GM18868 (cell line): ENCODE results near the gene ZNF630.
"Not testable (repeated sequence)": the region's sequence is repeated elsewhere in the genome, so short reads cannot be mapped to it uniquely, and the experiment has no call there.

Experiments used
- ATAC-seq: cut with Tn5 transposase; IDR thresholded peaks from one replicate; pipeline ENCODE4 v1.9.1; 2021; ENCODE audit warnings: mild to moderate bottlenecking, moderate library complexity; ENCODE audit not compliant: unreplicated experiment

ZNF630 gene

GRCh38 chrX:48030641-48031173 lies 40.7 kb downstream of the ZNF630 start:
- ATAC-seq, result not testable (repeated sequence)

GRCh38 chrX:48030237-48030636 lies 41.2 kb downstream of the ZNF630 start:
- ATAC-seq, result no peak

GRCh38 chrX:48028091-48028490 lies 43.3 kb downstream of the ZNF630 start:
- ATAC-seq, result no peak

GRCh38 chrX:48027545-48027944 lies 43.9 kb downstream of the ZNF630 start:
- ATAC-seq, result not testable (repeated sequence)

- peak; percentile 38 for ATAC-seq
Observed at GRCh38 chrX:48025561-48025960, 45.9 kb downstream of the ZNF630 start.

GRCh38 chrX:48022738-48023137 lies 48.7 kb downstream of the ZNF630 start:
- no peak for ATAC-seq

GRCh38 chrX:48022100-48022499 lies 49.3 kb downstream of the ZNF630 start:
- no peak for ATAC-seq

GRCh38 chrX:48021026-48021900 lies 50.2 kb downstream of the ZNF630 start:
- ATAC-seq, result peak; percentile 66

- not testable (repeated sequence) for ATAC-seq
Observed at GRCh38 chrX:48020472-48020871, 51.0 kb downstream of the ZNF630 start.

- peak; percentile 41 for ATAC-seq
Observed at GRCh38 chrX:48019892-48020291, 51.5 kb downstream of the ZNF630 start.

- ATAC-seq, result not testable (repeated sequence)
Observed at GRCh38 chrX:48016583-48017310, 54.7 kb downstream of the ZNF630 start.

- not testable (repeated sequence) for ATAC-seq
Observed at GRCh38 chrX:48009445-48009960, 61.9 kb downstream of the ZNF630 start.
